ENCODE data around the gene CACNA2D3.

DNA sequence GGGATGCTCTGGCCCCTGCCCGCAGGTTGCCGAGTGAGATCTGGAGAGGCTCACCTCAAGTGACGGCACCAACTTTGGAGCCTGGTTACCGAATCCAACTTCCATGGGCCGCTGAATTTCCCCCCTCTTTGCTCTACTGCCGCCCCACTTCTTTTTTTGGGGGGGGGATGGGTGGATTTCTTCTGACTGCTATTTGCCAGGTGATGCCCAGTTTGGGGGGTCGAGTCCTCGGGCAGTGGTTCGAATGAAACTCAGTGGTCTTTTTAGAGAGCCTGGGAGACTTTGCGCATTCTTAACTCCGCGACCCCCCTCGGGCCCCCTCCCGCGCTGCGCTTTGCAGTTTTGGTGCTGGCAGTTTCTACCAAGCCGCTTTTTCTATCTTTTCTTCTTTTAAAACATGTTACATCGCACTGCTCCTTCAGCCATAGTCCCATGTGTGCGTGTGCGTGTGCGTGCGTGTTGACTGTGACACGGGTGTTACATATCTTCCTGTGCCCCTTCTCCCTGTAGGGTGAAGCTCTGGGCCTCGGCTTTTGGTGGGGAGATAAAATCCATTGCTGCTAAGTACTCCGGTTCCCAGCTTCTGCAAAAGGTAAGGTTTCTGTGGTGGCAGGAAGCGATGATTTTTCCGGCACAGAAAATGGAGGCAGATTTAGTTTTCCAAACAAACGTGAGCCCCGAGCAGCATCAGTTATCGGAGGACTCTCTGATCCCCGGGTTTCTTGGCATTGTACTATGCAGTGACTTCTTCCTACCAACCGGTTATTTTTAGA lies 837 bp downstream of the CACNA2D3 start:
- peak; percentile 90 for TF ChIP-seq EZH2 (IDR thresholded peaks at IDR 0.05; ENCODE audit: low read length)
- TF ChIP-seq, protein P1, sequence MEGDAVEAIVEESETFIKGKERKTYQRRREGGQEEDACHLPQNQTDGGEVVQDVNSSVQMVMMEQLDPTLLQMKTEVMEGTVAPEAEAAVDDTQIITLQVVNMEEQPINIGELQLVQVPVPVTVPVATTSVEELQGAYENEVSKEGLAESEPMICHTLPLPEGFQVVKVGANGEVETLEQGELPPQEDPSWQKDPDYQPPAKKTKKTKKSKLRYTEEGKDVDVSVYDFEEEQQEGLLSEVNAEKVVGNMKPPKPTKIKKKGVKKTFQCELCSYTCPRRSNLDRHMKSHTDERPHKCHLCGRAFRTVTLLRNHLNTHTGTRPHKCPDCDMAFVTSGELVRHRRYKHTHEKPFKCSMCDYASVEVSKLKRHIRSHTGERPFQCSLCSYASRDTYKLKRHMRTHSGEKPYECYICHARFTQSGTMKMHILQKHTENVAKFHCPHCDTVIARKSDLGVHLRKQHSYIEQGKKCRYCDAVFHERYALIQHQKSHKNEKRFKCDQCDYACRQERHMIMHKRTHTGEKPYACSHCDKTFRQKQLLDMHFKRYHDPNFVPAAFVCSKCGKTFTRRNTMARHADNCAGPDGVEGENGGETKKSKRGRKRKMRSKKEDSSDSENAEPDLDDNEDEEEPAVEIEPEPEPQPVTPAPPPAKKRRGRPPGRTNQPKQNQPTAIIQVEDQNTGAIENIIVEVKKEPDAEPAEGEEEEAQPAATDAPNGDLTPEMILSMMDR (optimal IDR thresholded peaks at IDR 0.05 in 1 of 3, IDR thresholded peaks at IDR 0.05 in 1 of 3, conservative IDR thresholded peaks at IDR 0.05 in 1 of 3; ENCODE audit: extremely low read depth in 1 of 3, insufficient read depth in 2 of 3, low read length in 3 of 3) = no peak
